Stimulated activated CD4-positive, alpha-beta T cell treated with anti-CD3 and anti-CD28 coated beads, Interleukin-4, amount 100 ng/mL, for 1 hour (primary cell): ENCODE data around the gene EIF1AY.
A peak's percentile ranks its signal among the peaks of the same experiment; 100 is the strongest.
"Not testable (repeated sequence)": the region's sequence is repeated elsewhere in the genome, so short reads cannot be mapped to it uniquely, and the experiment has no call there.

ENCODE experiments used
- DNase-seq: peaks from one replicate; pipeline ENCODE4 v3.0.0-alpha.2; 2020

EIF1AY gene, protein sequence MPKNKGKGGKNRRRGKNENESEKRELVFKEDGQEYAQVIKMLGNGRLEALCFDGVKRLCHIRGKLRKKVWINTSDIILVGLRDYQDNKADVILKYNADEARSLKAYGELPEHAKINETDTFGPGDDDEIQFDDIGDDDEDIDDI

GRCh38 chrY:20575531-20576121, at the start of gene EIF1AY:
Gene EIF1AY, plus strand, starts transcription at chrY:20575776. Its CDS starts 96 bp downstream, at chrY:20575872.
- peak; percentile 80 for DNase-seq

DNA sequence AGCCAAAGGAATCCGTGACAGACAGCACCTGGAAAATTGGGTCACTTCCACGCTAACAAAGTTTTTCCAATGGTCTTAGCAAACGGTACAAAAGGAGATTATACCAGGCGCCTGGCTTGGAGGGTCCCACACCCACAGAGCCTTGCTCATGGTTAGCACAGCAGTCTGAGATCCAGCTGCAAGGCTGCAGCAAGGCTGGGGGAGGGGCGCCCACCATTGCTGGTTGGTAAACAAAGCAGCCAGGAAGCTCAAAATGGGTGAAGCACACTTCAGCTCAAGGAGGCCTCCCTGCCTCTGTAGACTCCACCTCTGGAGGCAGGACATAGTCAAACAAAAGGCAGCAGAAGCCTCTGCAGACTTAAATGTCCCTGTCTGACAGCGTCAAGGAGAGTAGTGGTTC, 47.1 kb upstream of the EIF1AY start:
- DNase-seq: no peak

DNA sequence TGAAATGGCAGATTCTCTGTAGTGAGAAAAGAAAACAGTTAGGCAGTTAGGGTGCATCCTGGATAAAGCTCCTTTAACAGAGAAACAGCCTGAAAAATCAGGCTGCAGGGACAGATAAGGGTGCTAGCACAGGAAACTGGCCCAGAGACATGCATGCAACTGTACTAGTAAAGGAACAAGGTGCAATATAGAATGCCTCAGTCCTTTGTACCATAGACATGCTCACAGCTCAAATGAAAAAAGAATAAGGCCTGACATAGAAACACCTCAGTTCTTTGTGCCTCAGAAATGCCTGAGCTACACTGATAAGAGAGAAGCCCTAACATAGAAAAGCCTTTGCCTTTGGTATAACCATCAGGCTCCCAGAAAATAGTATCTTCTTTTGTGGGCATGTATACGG, 37.4 kb upstream of the EIF1AY start:
- no peak for DNase-seq

- DNase-seq: no peak
Measured at GRCh38 chrY:20538933-20539332, 36.6 kb upstream of the EIF1AY start.

- DNase-seq: no peak
Measured at GRCh38 chrY:20544451-20544960, 31.1 kb upstream of the EIF1AY start.

GRCh38 chrY:20546071-20546470, 29.5 kb upstream of the EIF1AY start:
- DNase-seq: no peak

GRCh38 chrY:20549289-20549688, 26.3 kb upstream of the EIF1AY start:
- DNase-seq: no peak

DNA sequence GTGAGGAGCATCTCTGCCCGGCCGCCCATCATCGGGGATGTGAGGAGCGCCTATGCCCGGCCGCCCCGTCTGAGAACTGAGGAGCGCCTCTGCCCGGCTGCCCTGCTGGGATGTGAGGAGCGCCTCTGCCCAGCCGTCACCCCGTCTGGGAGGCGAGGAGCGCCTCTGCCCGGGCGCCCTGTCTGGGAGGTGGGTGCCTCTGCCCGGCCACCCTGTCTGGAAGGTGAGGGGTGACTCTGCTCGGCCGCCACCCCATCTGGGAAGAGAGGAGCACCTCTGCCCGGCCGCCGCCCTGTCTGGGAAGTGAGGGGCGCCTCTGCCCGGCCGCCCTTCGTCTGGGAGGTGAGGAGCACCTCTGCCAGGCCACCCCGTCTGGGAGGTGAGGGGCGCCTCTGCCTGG, 23.7 kb upstream of the EIF1AY start:
- no peak for DNase-seq

GRCh38 chrY:20552764-20553323, 22.7 kb upstream of the EIF1AY start:
- not testable (repeated sequence) for DNase-seq

DNA sequence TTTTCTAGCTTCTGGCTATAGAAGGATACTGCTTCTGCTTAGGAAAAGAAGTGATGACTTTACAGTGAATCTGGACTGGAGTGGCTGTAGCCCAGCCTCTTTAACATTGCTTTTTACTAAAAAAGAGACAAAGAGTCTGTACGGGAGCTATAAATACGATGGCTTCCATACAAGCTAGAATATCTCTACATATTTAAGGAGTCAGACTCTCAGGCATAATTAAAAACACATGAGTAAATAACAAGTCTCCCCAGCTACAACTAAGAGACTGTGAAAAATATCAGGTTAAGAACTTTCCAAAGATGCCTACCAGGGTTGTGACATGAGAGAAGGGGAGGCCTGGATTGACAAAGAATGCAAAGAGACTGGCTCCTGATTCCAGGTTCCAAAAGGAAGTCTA, 19.8 kb upstream of the EIF1AY start:
- no peak for DNase-seq

- no peak for DNase-seq
Measured at GRCh38 chrY:20558677-20559076, 16.9 kb upstream of the EIF1AY start.

DNA sequence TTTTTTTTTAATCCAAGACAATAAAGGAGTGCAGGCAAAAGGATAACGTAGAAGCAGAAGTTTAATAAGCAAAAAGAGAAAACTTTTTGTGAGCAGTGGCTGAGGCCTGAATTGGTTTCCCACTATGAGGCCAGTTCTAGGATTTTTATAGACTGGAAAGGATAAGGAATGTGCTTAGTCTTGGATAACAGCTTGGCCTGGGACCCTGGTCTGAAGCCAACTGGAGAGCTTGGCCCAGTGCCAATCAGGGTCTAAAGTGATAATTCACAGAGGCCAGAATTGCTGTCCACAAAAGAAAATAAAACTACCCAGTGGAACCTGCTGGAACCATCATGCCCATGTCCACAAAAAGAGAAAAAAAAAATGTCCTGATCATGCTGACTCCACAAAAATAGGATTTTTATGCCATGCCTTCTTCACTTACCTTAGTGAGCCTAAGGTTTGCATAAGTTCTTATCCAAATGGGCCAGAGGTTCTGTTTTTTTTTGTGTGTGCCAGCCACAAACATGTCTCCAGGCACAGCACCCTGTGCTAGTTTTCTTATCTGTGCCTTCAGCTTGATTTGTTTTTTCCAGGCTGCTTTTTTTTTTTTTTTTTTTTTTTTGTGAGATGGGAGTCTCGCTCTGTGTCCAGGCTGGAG, 15.6 kb upstream of the EIF1AY start:
- DNase-seq: no peak

- no peak for DNase-seq
Measured at GRCh38 chrY:20571306-20571705, 4.3 kb upstream of the EIF1AY start.

GRCh38 chrY:20576506-20576905, 930 bp downstream of the EIF1AY start:
- DNase-seq: no peak

GRCh38 chrY:20578206-20578605, 2.6 kb downstream of the EIF1AY start:
- DNase-seq: no peak

- no peak for DNase-seq
Measured at GRCh38 chrY:20581687-20582086, 6.1 kb downstream of the EIF1AY start.

DNA sequence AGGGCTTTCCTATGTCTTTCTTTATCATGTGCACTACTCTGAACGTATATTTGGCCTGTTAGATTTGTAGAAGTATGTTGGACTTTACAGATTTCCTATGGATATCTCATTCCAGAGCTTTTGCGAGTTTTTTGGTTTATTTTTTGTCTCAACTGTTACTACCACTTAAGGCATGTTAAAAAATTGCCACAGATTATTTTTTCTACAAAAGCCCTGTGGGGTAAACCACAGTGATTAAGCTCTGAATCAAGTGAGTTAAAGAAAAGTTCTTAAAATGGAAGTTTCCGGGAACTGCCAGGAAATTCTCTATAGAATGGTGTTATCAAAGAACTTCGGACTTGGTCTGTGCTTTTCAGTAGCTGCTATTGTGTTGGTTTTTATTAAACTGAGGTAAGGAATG, 10.6 kb downstream of the EIF1AY start:
- DNase-seq: no peak
